SHP77 (cell line): ENCODE results near the gene DCTN1.

Source experiments
- DNase-seq, 2 experiments: peaks; one replicate each; lab custom pipeline; 2025; lab: John Stamatoyannopoulos, UW

Gene DCTN1

DNA sequence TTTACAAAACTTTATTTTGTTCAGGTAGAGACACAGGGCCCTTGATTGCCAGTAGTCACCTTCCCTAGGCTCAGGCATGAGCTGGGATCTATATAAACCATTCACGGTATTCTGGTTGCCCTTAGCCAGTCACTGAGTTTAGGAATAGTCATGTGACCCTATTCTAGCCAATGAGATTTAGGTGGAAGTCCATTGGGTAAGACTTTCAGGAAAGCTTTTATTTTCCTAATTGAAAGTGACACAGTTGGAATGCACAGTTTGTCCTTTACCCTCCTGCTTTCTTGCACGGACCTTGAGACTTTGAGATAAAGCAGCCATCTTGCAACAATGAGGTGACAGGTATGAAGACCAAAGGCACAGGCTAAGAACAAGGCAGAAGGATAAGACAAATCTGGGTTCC, 58.4 kb downstream of the DCTN1 start:
- no peak for DNase-seq

DNA sequence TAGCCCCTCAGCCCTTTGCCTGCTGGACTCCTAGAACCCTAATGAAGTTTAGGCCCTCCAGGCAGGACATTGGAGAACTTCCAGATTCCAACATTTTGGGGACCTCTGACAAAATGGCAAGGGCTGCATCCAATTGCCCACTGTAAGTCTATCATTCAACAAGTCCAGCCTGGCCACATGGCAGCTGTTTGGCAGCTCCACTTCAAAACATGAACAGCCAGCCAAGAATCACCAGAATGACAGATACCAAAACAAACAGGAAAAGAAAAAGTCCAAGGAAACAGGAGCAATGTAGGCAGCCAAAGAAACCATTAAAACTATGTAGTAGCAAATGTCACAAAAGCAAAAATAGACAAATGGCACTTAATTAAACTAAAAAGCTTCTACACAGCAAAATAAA, 62.4 kb downstream of the DCTN1 start:
- no peak for DNase-seq

DNA sequence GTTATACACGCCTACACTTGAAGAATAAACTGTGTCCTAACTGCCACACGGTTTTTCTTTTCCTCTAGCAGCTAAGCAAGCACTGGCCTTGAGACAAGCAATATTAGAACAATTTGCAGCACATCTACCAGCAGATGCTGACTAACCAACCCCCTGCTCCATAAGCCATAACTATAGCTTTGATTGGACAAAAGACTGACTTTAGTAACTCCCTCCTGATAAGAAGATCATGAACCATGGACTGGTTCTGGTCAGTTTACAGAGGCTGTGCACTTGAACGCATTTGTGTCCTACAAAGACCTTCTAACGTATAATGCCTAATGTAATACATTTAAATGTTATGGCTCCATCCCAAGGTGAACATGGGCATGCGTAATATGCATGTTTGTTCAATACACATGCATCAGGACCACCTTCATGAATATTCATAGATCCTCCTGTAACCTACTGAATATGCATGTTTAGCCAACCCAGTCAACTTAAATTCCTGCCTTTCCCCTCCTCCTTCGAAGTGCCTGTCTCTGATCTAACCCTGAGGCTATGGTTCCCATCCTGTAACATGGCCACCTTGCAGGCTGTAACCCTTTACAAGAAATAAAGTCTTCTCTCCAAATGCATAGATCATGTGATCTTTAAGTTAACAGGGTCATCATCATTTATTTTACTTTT, 63.4 kb downstream of the DCTN1 start:
- DNase-seq, result no peak

- no peak for DNase-seq
Observed at GRCh38 chr2:74314107-74314506, 66.0 kb downstream of the DCTN1 start.

- DNase-seq, result no peak
Observed at GRCh38 chr2:74313497-74313896, 66.6 kb downstream of the DCTN1 start.

GRCh38 chr2:74312913-74313312, 67.2 kb downstream of the DCTN1 start:
- no peak for DNase-seq
